Right atrium auricular region (tissue), 2 donors: ENCODE data around the gene MTARC1. TPM values are rescaled to one million over a fixed set of nuclear protein-coding genes. Genes with fewer than 3 reads are reported as not detected.

Source experiments
- DNase-seq: peaks from one replicate; pipeline ENCODE4 v3.0.0-alpha.2; 2019; ENCODE audit warnings: low spot score
- H3K27ac ChIP-seq, 2 donors: fragments of 200-600 bp; sonication (generic); 1 replicate in 1 of 2; 2 replicates in 1 of 2; pipeline ENCODE4 v1.5.1; 2016 to 2019
- H3K27me3 ChIP-seq, 2 donors: fragments of 200-600 bp; sonication (generic); one replicate each; pipeline versions ENCODE4 v1.5.1 to v1.6.0; 2017 to 2019
- H3K36me3 ChIP-seq: fragments of 200-600 bp; sonication (generic); one replicate; pipeline ENCODE4 v1.5.1; 2016
- H3K4me1 ChIP-seq, 2 donors: fragments of 200-600 bp; sonication (generic); one replicate each; pipeline versions ENCODE4 v1.5.1 to v1.6.0; 2017 to 2019
- H3K4me3 ChIP-seq, 2 donors: fragments of 200-600 bp; sonication (generic); 1 replicate in 1 of 2; 2 replicates in 1 of 2; pipeline ENCODE4 v1.5.1; 2017 to 2019; ENCODE audit warnings: mild to moderate bottlenecking in 1 of 2, moderate library complexity in 1 of 2
- H3K9me3 ChIP-seq, 2 donors: fragments of 200-600 bp; sonication (generic); one replicate each; pipeline ENCODE4 v1.5.1; 2019
- total RNA-seq, 2 donors: library from RNA; depleted of rRNA; stranded (reverse); fragments of >200 nt; gene quantifications; one replicate each; pipeline ENCODE4 v1.1.0, GENCODE V29; 2016
- TF ChIP-seq, protein P1 (sequence below), 2 donors: fragments of 200-600 bp; sonication (generic); IDR thresholded peaks; one replicate each; pipeline ENCODE4 v1.5.1; 2019; ENCODE audit warnings: antibody characterized with exemption in 2 of 2

The MTARC1 gene
- total RNA-seq, 2 donors from 2014 or later = 4.0 to 6.1 TPM

DNA sequence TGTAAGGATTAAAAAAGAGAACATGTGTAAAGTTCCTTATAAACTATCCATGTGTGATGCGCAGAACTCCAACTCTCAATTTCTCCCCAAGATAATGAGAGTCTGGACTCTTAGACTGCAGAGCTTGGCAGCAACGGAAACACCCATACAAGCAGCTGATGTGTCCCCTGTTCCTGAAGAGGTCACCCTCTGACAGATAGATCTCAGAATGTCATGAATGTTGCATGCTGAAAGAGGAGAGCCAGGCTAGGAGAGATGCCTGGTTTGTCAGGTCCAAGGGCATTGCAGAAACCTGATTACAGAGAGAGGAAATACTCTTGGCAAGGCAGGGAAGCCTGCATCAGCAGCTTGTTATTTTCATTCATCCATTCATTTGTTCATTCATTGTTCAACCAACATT lies 24.2 kb downstream of the MTARC1 start:
- H3K27ac ChIP-seq = no peak overlapping the region

DNA sequence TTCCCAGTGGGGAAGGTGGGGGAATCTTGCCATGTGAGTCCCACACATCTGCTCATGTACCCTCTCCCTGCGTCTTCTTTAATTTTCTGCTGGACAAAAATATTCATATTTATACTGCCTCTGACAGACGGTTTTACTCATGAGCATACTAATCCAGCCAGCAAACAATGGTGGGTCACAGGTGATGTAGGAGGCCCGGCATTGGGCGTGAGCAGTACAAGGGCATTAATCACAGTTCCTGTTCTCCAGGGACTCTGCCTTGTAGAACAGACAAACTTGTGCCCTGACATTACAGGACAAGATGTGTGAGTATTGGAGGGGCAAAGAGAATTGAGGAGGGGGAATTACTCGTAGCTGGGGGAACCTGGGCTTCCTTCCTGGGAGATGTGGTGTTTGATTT lies 25.0 kb downstream of the MTARC1 start:
- Histone ChIP-seq H3K27ac (no peak overlapping the region), H3K9me3 (no peaks in the 10 kb centered on the region), H3K36me3 (no peaks in the 10 kb centered on the region), H3K4me1 (peaks cover 0 to 10% of the 10 kb centered on the region in 2 donors), H3K4me3 (no peak overlapping the region), H3K27me3 (no peaks in the 10 kb centered on the region)
- DNase-seq = no peak
- TF ChIP-seq, protein P1, sequence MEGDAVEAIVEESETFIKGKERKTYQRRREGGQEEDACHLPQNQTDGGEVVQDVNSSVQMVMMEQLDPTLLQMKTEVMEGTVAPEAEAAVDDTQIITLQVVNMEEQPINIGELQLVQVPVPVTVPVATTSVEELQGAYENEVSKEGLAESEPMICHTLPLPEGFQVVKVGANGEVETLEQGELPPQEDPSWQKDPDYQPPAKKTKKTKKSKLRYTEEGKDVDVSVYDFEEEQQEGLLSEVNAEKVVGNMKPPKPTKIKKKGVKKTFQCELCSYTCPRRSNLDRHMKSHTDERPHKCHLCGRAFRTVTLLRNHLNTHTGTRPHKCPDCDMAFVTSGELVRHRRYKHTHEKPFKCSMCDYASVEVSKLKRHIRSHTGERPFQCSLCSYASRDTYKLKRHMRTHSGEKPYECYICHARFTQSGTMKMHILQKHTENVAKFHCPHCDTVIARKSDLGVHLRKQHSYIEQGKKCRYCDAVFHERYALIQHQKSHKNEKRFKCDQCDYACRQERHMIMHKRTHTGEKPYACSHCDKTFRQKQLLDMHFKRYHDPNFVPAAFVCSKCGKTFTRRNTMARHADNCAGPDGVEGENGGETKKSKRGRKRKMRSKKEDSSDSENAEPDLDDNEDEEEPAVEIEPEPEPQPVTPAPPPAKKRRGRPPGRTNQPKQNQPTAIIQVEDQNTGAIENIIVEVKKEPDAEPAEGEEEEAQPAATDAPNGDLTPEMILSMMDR (IDR thresholded peaks at IDR 0.05) = no peak

More for the DNA sequence above, 24.2 kb downstream of the MTARC1 start:
- DNase-seq = no peak
- Histone ChIP-seq H3K4me1 (peaks cover 0 to 10% of the 10 kb centered on the region in 2 donors), H3K36me3 (no peaks in the 10 kb centered on the region), H3K9me3 (no peaks in the 10 kb centered on the region), H3K4me3 (no peak overlapping the region), H3K27me3 (no peaks in the 10 kb centered on the region)
- TF ChIP-seq, protein P1 (IDR thresholded peaks at IDR 0.05) = no peak

DNA sequence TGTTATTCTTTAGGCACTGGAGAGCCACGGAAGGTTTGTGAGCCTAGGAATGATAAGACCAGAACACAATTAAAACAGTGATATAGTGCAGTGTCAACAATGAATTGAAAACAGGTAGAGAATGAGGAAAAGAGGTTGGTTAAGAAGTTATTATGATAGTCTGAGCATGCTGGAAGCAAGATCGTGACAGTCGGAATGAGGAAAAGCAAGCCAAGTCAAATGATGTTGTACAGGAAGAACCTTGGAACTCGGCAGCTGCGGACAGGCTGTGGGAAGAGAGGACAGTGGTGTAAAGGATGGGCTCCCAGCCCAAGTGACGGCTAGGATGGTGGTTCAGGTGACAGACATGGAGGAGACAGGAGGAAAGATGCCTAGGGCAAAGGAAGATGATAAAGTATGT lies 25.6 kb downstream of the MTARC1 start:
- Histone ChIP-seq H3K9me3 (no peaks in the 10 kb centered on the region), H3K4me1 (peaks cover 0 to 10% of the 10 kb centered on the region in 2 donors), H3K4me3 (no peak overlapping the region), H3K36me3 (no peaks in the 10 kb centered on the region), H3K27me3 (no peaks in the 10 kb centered on the region), H3K27ac (no peak overlapping the region)
- TF ChIP-seq, protein P1 (IDR thresholded peaks at IDR 0.05) = no peak
- DNase-seq = no peak

DNA sequence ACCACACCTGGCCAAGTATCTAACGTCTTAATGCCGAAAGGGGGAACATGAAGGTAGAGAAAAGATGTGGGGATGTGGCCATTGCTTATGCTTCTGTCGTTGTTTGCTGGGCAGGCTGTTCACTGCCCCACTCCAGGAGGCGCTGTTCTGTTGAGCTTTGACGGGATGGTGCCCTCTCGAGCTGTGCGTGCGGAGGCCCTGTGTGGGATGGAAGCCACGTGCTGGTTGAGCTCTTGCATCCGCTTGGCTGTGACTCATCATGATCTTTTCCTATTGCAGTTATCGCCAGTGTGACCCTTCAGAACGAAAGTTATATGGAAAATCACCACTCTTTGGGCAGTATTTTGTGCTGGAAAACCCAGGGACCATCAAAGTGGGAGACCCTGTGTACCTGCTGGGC lies 26.3 kb downstream of the MTARC1 start:
- peaks cover 0 to 10% of the 10 kb centered on the region in 2 donors for H3K4me1 ChIP-seq

DNA sequence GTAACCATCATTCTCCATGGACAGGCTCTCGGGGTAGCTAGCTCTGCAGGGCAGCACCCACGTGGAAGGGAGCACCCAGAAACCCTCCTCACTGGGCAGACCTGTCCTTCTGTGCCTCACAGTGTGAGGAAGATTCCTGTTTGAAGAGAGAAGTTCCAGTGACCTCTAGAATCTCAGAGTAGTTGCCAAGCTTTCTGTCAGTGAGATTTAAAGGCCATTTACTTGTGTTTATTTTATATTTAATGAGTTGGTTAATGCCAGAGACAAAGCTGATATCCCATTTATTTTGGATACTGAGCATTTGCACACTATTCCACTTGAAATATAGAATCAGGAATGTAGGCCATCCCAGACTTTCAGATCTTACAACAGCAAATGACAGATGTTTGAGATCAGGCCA lies 28.7 kb downstream of the MTARC1 start:
- peaks cover 0 to 3% of the 10 kb centered on the region in 2 donors for H3K4me1 ChIP-seq
- no peak overlapping the region for H3K27ac ChIP-seq
- no peaks in the 10 kb centered on the region for H3K27me3 ChIP-seq
- TF ChIP-seq, protein P1 (IDR thresholded peaks at IDR 0.05) = no peak
- DNase-seq = no peak
- no peak overlapping the region for H3K4me3 ChIP-seq
- no peaks in the 10 kb centered on the region for H3K36me3 ChIP-seq
- no peaks in the 10 kb centered on the region for H3K9me3 ChIP-seq

More for the DNA sequence above, 26.3 kb downstream of the MTARC1 start:
- H3K9me3 ChIP-seq = no peaks in the 10 kb centered on the region
- no peak for DNase-seq
- no peak overlapping the region for H3K4me3 ChIP-seq
- no peaks in the 10 kb centered on the region for H3K27me3 ChIP-seq
- TF ChIP-seq, protein P1 (IDR thresholded peaks at IDR 0.05) = no peak
- no peaks in the 10 kb centered on the region for H3K36me3 ChIP-seq
- no peak overlapping the region for H3K27ac ChIP-seq

DNA sequence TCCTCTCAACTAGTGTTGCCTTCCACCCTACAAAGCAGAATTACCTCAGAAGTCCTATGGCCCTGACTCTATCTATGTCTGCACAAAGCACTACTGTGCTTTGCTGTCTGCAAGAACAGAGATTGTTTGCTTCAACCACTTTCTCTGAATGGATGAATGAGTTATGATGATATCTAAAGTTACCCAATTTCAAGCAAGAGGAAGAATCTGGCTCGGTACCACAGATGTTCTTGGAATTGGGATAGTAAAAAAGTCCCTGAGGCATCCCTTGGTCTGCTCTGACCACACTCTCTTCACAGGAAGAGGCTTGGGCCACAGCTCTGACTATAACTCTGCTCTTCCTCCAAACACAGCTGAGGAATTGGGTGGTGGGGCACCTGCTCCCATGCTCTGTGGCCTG lies 31.2 kb downstream of the MTARC1 start:
- no peaks in the 10 kb centered on the region for H3K27me3 ChIP-seq
- no peaks in the 10 kb centered on the region for H3K9me3 ChIP-seq
- no peak overlapping the region for H3K27ac ChIP-seq
- no peak overlapping the region for H3K4me3 ChIP-seq
- TF ChIP-seq, protein P1 (IDR thresholded peaks at IDR 0.05) = no peak
- H3K4me1 ChIP-seq = no peaks in the 10 kb centered on the region
- H3K36me3 ChIP-seq = no peaks in the 10 kb centered on the region
- no peak for DNase-seq
